Lower leg skin (tissue), 3 donors: ENCODE measurements around the gene LTB4R.

ENCODE experiments used
- CTCF ChIP-seq, 3 donors: fragments of 450-650 bp; IDR thresholded peaks; one replicate each; pipeline ENCODE4 v1.5.1; 2016; ENCODE audit warnings: antibody characterized with exemption in 3 of 3, mild to moderate bottlenecking in 3 of 3, moderate library complexity in 2 of 3
- POLR2A ChIP-seq, 2 donors: fragments of 450-650 bp; IDR thresholded peaks; one replicate each; pipeline ENCODE4 v1.6.1; 2016 to 2017; ENCODE audit warnings: antibody characterized with exemption in 2 of 2, mild to moderate bottlenecking in 1 of 2, moderate library complexity in 1 of 2

GRCh38 chr14:24270537-24271133 is 40.7 kb upstream of the LTB4R start:
- TF ChIP-seq CTCF (IDR thresholded peaks at IDR 0.05) (no peak), POLR2A (IDR thresholded peaks at IDR 0.05) (no peak)
